Mammary epithelial cell (primary cell): Measurements from ENCODE around the gene ME3.

ENCODE experiments used
- CTCF ChIP-seq, 2 donors: IDR thresholded peaks in 1 of 2; conservative IDR thresholded peaks in 1 of 2; 2 replicates each; pipeline ENCODE4 v1.5.1; 2011 to 2012; ENCODE audit warnings: inconsistent platforms in 2 of 2, low read length in 2 of 2, mild to moderate bottlenecking in 2 of 2, control low read depth in 1 of 2, low read depth in 1 of 2; ENCODE audit not compliant: insufficient read depth in 1 of 2; ENCODE audit errors: extremely low read depth in 1 of 2
- EZH2 ChIP-seq: IDR thresholded peaks from 2 replicates; pipeline ENCODE4 v1.6.1; 2012; ENCODE audit warnings: low read length, inconsistent platforms, borderline replicate concordance

GRCh38 chr11:86440843-86441242 lies 231.6 kb downstream of the ME3 start:
- TF ChIP-seq CTCF (conservative IDR thresholded peaks at IDR 0.05 in 1 of 2, IDR thresholded peaks at IDR 0.05 in 1 of 2; ENCODE audit: extremely low read depth in 1 of 2, insufficient read depth in 1 of 2, low read depth in 1 of 2, low read length in 2 of 2): no peak
- TF ChIP-seq EZH2: no peak
